Upper lobe of right lung (tissue), 1 donor: Measurements from ENCODE around the gene MAP3K9. TPM values are rescaled to one million over a fixed set of nuclear protein-coding genes. Genes with fewer than 3 reads are reported as not detected.
A peak's percentile ranks its signal among the peaks of the same experiment; 100 is the strongest.

Source experiments
- ATAC-seq: fragments of 200-7000 bp; cut with Tn5 transposase; one replicate; pipeline ENCODE4 v1.9.1; 2020; ENCODE audit warnings: mild to moderate bottlenecking, moderate library complexity
- DNase-seq: peaks from one replicate; pipeline ENCODE4 v3.0.0-alpha.2; 2020
- H3K27ac ChIP-seq: fragments of 200-600 bp; one replicate; pipeline ENCODE4 v1.8.0; 2022
- H3K27me3 ChIP-seq: fragments of 200-600 bp; one replicate; pipeline ENCODE4 v1.8.0; 2022; ENCODE audit warnings: mild to moderate bottlenecking
- H3K36me3 ChIP-seq: fragments of 200-600 bp; one replicate; pipeline ENCODE4 v1.8.0; 2022
- H3K4me1 ChIP-seq: fragments of 200-600 bp; one replicate; pipeline ENCODE4 v1.8.0; 2022
- H3K4me3 ChIP-seq: fragments of 200-600 bp; one replicate; pipeline ENCODE4 v1.8.0; 2022; ENCODE audit warnings: mild to moderate bottlenecking
- H3K9me3 ChIP-seq: fragments of 200-600 bp; one replicate; pipeline ENCODE4 v1.8.0; 2022
- intact Hi-C: fragments of 100-400 bp; cut with DNase I; formaldehyde crosslinking; loops from one replicate; pipeline ENCODE4 v1.11.0; 2022
- total RNA-seq: library from RNA; stranded (reverse); fragmentation: NEBNext Ultra II Directional; extraction: Animal tissue kit (Norgen Biotek cat#: 25700); gene quantifications from one replicate; pipeline ENCODE4 v1.2.1, GENCODE V29; 2021
- TF ChIP-seq, protein P1 (sequence below): fragments of 200-600 bp; IDR thresholded peaks from one replicate; pipeline ENCODE4 v1.8.0; 2022; ENCODE audit warnings: antibody characterized with exemption
- donor health status: DM: no; HTN: yes; CAD: no; lungs with severe emphysema.

MAP3K9 gene
- total RNA-seq, 1 donor from 2014 or later, result 12.0 TPM

GRCh38 chr14:70808416-70809224 lies 693 bp downstream of the MAP3K9 start:
- intact Hi-C loops, result no loop called here
- peak; percentile 2 for ATAC-seq
- TF ChIP-seq, protein P1, sequence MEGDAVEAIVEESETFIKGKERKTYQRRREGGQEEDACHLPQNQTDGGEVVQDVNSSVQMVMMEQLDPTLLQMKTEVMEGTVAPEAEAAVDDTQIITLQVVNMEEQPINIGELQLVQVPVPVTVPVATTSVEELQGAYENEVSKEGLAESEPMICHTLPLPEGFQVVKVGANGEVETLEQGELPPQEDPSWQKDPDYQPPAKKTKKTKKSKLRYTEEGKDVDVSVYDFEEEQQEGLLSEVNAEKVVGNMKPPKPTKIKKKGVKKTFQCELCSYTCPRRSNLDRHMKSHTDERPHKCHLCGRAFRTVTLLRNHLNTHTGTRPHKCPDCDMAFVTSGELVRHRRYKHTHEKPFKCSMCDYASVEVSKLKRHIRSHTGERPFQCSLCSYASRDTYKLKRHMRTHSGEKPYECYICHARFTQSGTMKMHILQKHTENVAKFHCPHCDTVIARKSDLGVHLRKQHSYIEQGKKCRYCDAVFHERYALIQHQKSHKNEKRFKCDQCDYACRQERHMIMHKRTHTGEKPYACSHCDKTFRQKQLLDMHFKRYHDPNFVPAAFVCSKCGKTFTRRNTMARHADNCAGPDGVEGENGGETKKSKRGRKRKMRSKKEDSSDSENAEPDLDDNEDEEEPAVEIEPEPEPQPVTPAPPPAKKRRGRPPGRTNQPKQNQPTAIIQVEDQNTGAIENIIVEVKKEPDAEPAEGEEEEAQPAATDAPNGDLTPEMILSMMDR, result no peak
- Histone ChIP-seq H3K27me3 (peaks cover 17% of the 10 kb centered on the region), H3K36me3 (no peaks in the 10 kb centered on the region), H3K4me1 (peaks cover 16% of the 10 kb centered on the region), H3K4me3 (peak overlapping the region; percentile 64), H3K9me3 (no peaks in the 10 kb centered on the region), H3K27ac (peak overlapping the region; percentile 73)
- DNase-seq, result peak; percentile 75

GRCh38 chr14:70807898-70808415 lies 1.4 kb downstream of the MAP3K9 start:
- H3K27me3 ChIP-seq, result peaks cover 17% of the 10 kb centered on the region
- no peaks in the 10 kb centered on the region for H3K9me3 ChIP-seq
- TF ChIP-seq, protein P1, result no peak
- H3K36me3 ChIP-seq, result no peaks in the 10 kb centered on the region
- H3K4me1 ChIP-seq, result peaks cover 16% of the 10 kb centered on the region
- DNase-seq (peak; percentile 65), ATAC-seq (peak; percentile 12)
- H3K27ac ChIP-seq, result no peak overlapping the region
- intact Hi-C loops, result no loop called here
- H3K4me3 ChIP-seq, result peak overlapping the region; percentile 64

GRCh38 chr14:70804556-70805162 lies 4.7 kb downstream of the MAP3K9 start:
- peaks cover 5% of the 10 kb centered on the region for H3K4me1 ChIP-seq
- H3K9me3 ChIP-seq, result no peaks in the 10 kb centered on the region
- intact Hi-C loops, result no loop called here
- H3K4me3 ChIP-seq, result no peak overlapping the region
- no peak overlapping the region for H3K27ac ChIP-seq
- DNase-seq (no peak), ATAC-seq (no peak)
- TF ChIP-seq, protein P1, result no peak
- H3K27me3 ChIP-seq, result peaks cover 17% of the 10 kb centered on the region
- H3K36me3 ChIP-seq, result no peaks in the 10 kb centered on the region

GRCh38 chr14:70803321-70804310 lies 5.7 kb downstream of the MAP3K9 start:
- Histone ChIP-seq H3K4me3 (no peak overlapping the region), H3K9me3 (no peaks in the 10 kb centered on the region), H3K27ac (no peak overlapping the region), H3K36me3 (no peaks in the 10 kb centered on the region), H3K27me3 (peaks cover 17% of the 10 kb centered on the region), H3K4me1 (peaks cover 5% of the 10 kb centered on the region)
- TF ChIP-seq, protein P1, result no peak
- peak; percentile 68 for ATAC-seq
- DNase-seq, result no peak
- intact Hi-C loops, result no loop called here

DNA sequence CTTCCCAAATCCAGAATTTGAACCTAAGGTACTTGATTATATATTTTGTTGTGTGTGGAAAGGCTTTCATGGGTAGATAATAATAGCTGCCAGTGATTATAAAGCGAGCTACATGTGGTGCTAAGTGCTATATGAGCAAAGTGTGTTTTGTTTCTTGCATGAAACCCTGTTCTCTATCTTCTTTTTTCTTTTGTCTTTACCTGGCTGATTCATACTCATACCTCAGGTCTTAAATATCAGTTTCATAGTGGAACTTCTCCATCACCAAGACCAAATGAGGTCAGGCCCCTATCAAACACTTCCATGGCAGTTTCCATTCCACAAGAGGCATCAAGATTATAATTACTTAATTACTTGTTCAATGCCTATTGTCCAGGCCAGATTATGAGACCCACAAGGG lies 6.9 kb downstream of the MAP3K9 start:
- ATAC-seq (no peak), DNase-seq (no peak)
- Histone ChIP-seq H3K4me1 (no peaks in the 10 kb centered on the region), H3K36me3 (no peaks in the 10 kb centered on the region), H3K9me3 (no peaks in the 10 kb centered on the region), H3K27ac (no peak overlapping the region), H3K27me3 (peaks cover 11% of the 10 kb centered on the region), H3K4me3 (no peak overlapping the region)
- TF ChIP-seq, protein P1, result no peak
- intact Hi-C loops, result no loop called here
